ENCODE data around the gene LIMS2.

Gene LIMS2

GRCh38 chr2:127619203-127619590 is 56.1 kb downstream of the LIMS2 start:
- DNase-seq: no peak

DNA sequence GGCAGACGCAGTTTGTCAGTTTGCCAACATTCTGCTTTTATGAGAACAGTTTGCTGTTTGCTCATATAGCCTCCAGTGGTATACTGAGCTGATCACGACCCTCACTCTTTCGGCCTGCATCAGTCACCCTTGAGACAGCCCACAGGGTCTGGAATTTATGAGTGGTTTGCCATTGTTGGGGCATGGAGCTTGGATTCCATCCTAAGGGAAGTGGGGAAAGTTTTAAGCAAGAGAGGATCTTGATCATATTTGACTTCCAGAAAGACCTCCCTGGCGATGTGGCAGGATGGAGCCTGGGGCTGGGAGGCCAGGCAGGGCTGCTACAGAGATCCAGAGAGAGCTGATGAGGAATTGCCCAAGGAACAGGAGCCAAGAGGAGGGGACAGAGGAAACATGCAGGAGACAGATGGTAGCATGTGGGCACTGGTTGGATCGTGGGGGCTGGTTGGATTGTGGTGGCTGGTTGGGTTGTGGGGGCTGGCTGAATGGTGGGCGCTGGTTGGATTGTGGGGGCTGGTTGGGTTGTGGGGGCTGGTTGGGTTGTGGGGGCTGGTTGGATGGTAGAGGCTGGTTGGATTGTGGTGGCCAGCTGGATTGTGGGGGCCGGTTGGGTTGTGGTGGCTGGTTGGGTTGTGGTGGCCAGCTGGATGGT is 56.7 kb downstream of the LIMS2 start:
- DNase-seq: no peak

- no peak for DNase-seq
Measured at GRCh38 chr2:127615511-127616166, 59.7 kb downstream of the LIMS2 start.

GRCh38 chr2:127614731-127615130 is 60.6 kb downstream of the LIMS2 start:
- DNase-seq: no peak

- no peak for DNase-seq
Measured at GRCh38 chr2:127614246-127614645, 61.1 kb downstream of the LIMS2 start.

- no peak for DNase-seq
Measured at GRCh38 chr2:127612111-127612822, 63.1 kb downstream of the LIMS2 start.

DNA sequence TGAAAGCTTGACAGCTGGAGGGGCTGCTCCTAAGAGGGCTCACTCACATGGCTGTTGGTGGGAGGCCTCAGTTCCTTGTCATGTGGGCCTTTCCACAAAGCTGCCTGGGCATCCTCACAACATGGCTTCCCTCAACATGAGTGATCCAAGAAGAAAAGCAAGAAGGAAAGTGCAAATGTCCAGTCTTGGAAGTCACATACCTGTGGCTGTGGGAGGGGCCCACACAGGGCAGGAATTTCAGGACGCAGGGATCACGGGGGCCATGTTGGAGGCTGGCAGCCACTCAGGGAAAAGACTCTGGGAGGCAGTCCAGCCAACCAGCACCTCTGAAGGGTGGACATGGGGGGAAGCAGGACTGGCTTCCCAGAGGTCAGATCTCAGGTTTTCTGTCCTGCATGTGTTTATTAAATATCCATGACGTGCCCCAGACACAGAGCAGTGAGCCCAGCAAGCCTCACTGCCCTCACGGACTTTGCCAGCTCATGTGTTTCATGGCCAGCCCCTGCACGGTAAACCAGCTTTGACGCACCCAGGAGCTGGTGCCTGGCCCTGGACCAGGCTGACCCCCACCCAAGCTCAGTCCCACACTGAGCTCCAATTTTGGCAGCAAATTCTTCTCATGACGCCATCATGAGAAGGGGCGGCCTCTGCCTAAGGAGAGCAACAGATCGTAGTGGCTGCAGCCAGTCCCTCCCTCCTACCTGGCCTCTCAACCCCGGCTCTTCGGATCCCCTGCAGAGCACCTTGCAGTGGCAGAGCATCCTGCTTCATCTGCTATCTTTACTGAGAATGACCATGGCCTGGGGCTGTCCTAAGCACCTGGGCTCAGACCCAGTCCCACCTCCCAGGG is 64.0 kb downstream of the LIMS2 start:
- no peak for DNase-seq

DNA sequence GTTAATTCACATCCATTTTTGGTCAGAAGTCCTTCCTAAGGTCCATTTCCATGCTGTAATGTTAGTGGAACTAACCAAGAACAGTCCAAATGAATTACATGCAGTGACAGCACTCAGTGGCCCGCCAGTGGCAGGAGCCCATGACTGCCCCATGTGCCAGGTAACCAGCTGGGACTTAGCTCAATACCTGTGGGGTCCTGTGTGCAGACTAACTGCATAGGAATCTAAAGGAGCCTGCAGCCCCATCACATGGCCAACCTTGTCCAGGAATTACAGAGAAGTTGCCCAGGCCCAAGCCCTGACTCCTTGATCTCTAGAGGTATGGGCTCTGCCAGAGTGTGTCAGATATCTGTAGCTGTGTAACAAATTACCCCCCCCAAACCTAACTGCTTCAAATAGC is 64.8 kb downstream of the LIMS2 start:
- DNase-seq: no peak

GRCh38 chr2:127609818-127610217 is 65.5 kb downstream of the LIMS2 start:
- no peak for DNase-seq

DNA sequence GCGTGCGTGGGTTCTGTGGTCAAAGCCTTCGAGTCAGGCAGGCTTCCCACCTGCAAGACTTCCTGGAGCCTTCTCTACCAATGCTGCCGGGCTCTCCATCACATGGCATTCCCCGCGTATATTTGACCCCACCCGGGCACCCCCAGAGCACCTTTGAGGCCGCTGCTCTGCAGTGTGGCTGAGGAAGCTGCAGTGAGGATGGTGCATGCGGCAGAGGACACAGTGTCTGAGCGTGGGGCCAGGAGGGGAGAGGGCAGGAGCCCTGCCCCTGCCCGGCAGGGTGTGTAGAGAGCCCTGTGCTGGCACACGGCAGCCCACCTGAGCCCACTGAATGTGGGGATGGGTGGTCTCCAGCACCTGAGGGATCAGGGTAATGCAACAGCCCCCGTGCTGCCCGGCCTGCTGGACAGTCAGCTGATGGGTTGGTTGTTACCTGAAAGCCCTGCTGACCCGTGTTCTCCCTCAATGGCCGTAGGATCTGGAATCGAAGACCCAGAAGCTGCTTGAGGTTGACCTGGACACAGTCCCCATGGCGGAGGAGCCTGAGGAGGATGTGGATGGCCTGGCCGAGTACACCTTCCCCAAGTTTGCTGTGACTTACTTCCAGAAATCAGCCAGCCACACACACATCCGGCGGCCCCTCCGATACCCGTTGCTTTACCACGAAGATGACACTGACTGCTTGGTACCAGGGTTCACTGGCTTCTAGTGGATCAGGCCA is 66.1 kb downstream of the LIMS2 start:
- DNase-seq: no peak

DNA sequence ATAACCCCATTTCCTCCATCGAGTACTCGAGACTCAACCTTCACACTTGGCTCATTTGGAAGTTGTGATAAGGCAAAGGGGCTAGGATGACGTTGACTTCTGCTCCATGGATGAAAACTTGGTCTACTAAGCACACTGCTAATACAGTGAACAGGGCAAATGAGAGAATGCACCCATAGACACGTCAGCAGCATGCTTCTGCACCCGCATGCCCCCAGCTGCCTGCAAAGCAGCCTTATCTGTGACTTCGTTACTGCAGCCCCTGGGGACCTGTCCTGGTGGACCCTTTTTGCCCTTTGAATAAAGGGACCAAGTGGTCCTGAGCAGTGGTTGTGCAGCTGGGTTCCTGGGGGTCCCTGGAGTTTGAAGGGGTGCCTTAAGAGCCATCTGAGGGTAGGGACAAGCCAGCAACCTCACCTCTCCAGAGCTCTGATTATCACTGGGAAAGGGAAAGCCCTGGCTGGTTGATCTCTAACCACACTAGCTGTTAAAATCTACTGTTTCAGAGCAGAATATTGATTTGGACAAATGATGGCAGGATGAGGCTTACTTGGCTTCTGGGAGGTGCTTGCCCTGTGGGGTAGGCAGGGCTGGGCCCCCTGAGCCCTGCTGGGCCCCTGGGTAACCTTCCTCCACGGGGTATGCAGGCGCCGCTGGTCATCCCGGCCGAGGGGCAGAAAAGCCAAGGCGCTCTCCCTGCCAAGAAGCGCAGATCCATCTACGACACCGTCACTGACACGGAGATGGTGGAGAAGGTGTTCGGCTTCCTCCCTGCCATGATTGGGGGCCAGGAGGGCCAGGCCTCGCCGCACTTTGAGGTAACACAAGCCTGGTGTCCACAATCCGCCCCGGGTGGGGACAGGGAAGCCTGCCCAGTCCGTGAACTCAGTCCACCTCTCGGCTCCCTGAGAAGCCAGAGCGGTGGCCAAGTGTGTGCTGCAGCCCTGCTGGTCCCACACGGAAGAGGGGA is 67.0 kb downstream of the LIMS2 start:
- DNase-seq: no peak

GRCh38 chr2:127607399-127607908 is 67.9 kb downstream of the LIMS2 start:
- DNase-seq: no peak

DNA sequence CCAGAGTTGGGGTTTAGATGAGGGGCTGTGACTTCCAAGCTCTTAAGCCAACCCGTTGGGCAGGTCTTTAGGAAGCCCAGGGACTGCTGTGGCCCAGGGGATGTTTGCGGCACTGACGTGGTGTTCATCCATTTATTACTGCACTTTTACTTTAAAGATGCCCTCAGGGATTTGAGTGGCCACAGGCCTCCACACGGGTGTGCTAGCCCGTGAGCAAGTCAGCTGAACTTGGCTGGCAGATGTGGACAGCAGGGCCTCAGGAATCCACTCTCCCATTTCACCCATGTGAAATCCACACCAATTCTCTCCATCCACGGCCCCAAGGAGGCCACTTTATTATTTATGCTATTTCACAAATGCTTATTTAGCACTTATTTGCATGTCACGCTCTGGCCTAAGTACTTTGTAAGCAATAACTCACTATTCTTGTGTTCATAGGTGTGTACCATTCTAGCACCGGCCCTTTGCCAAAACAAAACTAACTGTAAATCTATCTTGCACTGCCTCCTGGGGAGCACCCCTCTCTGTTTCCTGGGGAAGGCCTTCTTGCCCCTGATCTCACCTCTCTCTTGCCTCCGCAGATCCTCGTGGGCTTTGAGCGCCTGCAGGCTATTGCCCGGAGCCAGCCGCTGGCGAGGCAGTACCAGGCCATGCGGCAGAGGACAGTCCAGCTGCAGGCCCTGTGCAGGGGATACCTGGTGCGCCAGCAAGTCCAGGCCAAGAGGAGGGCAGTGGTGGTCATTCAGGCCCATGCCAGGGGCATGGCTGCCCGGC is 68.5 kb downstream of the LIMS2 start:
- no peak for DNase-seq

- DNase-seq: no peak
Measured at GRCh38 chr2:127605691-127606263, 69.6 kb downstream of the LIMS2 start.

GRCh38 chr2:127604986-127605385 is 70.3 kb downstream of the LIMS2 start:
- no peak for DNase-seq

DNA sequence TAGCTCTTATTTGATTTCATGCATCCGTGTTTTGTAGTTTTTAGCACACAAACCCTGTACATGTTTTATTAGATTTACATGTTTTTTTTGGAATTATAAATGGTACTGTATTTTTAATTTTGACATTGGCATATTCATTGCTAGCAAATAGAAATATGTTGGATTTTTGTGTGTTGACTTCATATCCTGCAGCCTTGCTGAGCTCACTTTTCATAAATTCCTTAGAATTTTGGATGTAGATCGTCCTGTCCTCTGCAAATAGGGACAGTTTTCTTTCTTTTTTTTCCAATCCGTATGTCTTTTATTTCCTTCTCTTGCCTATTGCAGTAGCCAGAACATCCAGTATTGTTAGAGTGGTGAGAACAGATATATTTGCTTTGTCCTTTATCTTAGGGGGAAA is 76.1 kb downstream of the LIMS2 start:
- no peak for DNase-seq

- no peak for DNase-seq
Measured at GRCh38 chr2:127598711-127599110, 76.6 kb downstream of the LIMS2 start.

GRCh38 chr2:127597984-127598380 is 77.3 kb downstream of the LIMS2 start:
- no peak for DNase-seq

DNA sequence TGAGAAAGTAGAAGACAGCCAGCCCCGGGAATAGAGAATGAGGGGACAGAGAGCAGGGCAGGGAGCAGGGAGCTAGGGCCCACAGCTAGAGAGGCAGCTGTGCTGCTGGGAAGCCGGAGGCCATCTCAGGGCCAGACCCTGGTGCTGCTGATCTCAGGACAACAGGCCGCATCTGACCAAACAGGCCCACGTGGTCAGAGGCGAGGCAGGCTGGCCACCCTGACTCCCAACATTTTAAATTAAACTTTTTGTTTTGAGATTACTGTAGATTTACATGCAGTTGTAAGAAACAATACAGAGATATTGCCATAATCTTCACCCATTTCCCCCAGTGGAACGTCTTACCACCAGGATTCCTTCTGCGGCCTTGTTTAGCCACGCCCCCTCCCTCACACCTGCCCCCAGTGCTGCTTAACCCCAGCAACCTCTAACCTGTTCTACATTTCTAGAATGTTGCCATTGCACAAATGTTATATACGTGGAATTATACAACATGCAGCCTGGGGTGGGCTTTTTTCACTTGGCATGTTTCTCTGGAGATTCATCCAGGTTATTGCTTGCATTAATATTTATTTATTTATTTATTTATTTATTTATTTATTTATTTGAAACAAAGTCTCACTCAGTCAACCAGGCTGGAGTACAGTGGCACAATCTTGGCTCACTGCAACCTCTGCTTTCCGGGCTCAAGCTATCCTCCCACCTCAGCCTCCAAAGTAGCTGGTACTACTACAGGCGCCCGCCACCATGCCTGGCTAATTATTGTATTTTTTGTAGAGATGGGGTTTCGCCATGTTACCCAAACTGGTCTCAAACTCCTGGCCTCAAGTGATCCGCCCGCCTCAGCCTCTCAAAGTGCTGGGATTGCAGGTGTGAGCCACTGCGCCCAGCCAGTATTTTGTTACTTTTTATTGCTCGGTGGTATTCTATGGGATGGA is 78.0 kb downstream of the LIMS2 start:
- no peak for DNase-seq

Measured in NCI-H1694 (cell line).